NOMO-1 treated with DMSO at 0.1 percent for 48 hours (cell line): ENCODE measurements around the gene ALX3.
A peak's percentile ranks its signal among the peaks of the same experiment; 100 is the strongest.
"Not testable (repeated sequence)": the region's sequence is repeated elsewhere in the genome, so short reads cannot be mapped to it uniquely, and the experiment has no call there.

ENCODE experiments used
- DNase-seq: peaks from one replicate; lab custom pipeline; 2025; ENCODE audit not compliant: unreplicated experiment; lab: John Stamatoyannopoulos, UW

The ALX3 gene

DNA sequence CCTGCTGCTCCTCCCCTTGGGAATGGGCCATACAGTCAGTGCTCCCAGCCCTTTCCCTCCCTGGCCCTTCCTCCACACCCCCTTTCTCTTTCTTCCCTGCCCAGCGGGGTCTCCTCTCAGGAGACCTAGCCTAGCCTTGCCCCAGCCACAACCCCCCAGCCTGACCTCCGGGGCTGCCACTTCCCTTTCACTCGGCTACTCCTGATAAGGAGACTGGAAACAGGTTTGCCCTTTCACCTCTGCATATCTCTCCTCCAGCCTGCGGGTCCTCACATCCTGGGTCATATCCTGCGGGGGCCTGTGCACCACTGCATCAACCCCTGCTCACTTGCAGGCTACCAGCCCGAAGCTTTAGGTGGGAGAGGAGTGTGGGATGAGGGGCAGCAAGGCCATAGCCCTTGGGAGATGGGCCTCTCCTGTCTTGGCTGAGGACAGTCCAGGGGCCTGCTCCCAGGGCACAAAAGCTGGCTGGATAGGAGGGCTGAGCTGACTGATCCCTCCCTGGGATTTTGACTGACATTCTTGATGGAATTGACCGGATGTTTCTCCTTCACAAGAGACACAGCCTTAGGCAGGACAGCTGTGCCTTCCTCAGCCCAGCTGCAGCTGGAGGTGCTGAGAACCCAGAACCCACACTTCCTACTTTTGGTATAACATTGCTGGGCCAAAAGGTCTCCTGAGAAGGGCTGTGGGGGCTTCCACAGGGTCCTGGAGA, 19.2 kb upstream of the ALX3 start:
- no peak for DNase-seq

DNA sequence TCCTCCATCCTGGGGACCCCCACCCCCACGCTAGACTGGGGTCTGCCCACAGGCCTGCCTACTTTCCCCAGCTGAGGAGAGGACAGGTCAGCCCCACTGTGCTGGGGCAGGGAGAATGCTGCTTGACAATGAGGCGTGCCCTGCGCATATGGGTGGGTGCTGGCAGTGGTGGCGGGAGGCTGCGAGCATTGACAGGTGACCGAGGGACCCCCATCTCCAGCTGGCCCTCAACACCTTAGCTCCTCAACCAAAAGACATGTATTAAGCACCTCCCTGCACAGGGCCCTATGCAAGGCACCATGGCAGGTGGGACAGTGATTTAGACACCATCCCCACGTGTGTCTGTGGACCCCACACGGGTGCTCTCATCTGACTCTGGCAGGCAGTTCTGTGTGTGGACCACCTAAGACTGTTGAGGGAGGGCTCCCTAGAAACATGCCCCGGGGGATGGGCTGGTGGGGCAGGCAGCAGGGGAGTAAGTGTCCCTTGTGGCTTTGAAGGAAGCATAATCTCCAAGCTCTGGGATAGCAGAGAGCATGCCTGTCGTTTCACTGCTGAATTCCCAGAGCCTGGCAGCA, 18.4 kb upstream of the ALX3 start:
- no peak for DNase-seq

- DNase-seq = peak; percentile 44
These were observed 17.6 kb upstream of the ALX3 start for GRCh38 chr1:110087812-110088738.

DNA sequence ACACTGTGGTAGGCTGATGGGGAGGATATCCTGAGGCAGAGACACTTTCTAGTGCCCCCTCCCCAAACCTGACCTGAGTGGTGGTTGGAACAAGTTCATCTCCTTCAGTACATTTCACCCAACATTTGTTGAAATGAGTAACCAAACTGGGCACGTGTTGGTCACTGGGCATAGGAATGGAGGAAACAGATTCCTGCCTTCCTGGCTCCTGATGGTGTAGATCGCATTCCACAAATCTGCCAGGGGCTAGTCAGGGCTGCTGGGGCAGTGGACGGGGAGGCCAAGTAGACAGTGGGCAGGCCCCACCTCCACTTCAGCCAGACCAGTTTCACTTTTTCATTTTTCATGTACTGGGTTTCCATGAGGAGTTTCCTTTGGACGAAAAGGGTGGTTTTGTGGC, 16.5 kb upstream of the ALX3 start:
- DNase-seq = no peak

- no peak for DNase-seq
These were observed 15.2 kb upstream of the ALX3 start for GRCh38 chr1:110085671-110086070.

GRCh38 chr1:110084227-110085078, 14.0 kb upstream of the ALX3 start:
- peak; percentile 43 for DNase-seq

DNA sequence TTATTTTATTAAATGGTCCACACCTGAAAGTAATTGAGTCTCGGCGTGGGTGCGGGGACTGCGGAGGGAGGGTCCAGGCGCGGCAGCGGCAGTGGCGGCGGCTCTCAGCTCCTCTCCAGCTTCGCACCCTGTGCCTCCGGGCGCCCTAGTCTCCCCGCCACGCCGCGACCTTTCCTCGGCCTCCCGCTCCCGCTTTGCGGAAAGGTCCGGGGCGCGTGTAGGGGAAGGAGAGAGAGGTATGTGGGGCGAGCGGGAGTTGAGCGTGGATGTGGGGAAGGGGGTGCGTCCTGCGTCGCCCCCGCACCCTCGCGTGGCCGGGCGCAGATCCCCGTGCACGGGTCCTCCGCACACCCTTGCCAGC, 13.4 kb upstream of the ALX3 start:
- DNase-seq = no peak

DNA sequence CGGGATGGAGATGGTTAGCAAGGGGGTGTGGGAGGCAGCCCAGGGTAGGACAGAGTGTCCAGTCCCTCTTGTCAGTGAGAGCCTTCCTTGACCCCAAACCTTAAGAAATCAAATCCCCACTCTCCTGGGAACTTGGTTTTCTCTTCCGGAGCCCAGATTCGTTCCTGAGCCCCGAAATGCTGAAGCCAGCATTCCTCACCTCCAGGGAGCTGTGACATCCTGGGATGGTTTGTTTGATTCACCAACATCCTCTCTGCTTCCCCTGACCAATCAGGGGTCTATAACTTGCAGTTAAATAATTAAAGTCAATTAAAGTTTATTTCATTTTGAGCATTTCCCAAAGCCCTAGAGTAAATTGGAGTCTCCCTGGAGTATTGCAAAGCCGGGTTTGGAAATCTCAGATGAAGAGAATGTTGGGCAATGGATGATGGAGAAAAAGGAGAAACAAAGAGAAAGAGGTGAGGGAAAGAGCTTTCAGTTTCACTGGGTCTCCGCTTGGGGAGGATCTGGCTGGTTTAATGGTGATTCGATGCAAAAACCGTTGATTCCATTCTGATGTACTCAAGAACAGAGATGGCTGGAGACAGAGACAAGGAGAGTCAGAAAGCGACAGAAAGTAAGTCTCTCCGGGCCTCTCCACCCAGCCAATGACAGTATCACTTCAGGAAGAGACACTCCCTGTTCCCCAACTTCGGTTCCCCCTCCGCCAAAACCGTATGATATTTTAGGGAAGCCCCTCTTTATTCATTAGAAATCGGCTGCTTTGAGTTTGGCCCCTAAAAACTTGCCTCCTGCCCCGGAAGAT, 12.8 kb upstream of the ALX3 start:
- peak; percentile 23 for DNase-seq

- DNase-seq = no peak
These were observed 12.0 kb upstream of the ALX3 start for GRCh38 chr1:110082477-110082876.

GRCh38 chr1:110081061-110081460, 10.6 kb upstream of the ALX3 start:
- DNase-seq = no peak

DNA sequence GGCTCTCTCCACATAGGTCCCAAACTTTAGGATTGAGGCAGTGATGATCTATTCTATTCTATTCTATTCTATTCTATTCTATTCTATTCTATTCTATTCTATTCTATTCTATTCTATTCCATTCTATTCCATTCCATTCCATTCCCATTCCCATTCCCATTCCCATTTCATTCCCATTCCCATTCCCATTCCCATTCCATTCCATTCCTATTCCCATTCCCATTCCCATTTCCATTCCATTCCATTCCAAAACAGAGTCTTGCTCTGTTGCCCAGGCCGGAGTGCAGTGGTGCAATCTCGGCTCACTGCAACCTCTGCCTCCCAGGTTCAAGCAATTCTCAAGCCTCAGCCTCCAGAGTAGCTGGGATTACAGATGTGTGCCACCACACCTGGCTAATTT, 9.5 kb upstream of the ALX3 start:
- not testable (repeated sequence) for DNase-seq

DNA sequence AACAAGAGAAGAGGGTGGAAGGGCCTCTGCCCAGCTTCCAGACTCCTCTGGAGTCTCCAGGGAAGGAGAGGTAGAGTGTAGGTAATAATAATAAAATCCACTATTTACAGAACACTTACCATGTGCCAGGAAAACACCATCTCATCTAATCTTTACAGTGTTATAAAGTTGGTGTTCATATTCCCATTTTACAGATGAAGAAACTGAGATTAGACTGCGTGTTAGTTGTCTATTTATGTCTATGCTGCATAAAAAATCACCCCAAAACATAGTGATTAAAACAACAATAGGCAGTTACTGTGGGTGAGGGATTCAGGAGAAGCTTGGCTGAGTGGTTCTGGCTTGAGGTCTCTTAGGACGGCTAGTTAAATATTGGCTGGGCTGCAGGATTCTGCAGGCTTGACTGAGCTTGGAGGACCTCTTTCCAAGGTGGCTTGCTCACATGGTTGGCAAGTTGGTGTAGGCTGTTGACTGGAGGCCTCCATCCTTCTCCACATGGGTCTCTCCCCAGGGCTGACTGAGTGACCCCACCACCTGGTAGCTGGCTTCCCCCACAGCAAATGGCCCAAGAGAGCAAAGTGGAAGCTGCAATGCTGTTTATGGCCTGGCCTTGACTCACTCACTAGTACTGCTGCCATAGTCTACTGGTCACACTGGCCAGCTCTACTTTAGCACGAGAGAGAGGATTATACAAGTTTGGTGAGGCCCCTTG, 6.5 kb upstream of the ALX3 start:
- no peak for DNase-seq

- no peak for DNase-seq
These were observed 3.7 kb upstream of the ALX3 start for GRCh38 chr1:110074166-110074565.

- no peak for DNase-seq
These were observed 196 bp downstream of the ALX3 start for GRCh38 chr1:110070282-110070669.

DNA sequence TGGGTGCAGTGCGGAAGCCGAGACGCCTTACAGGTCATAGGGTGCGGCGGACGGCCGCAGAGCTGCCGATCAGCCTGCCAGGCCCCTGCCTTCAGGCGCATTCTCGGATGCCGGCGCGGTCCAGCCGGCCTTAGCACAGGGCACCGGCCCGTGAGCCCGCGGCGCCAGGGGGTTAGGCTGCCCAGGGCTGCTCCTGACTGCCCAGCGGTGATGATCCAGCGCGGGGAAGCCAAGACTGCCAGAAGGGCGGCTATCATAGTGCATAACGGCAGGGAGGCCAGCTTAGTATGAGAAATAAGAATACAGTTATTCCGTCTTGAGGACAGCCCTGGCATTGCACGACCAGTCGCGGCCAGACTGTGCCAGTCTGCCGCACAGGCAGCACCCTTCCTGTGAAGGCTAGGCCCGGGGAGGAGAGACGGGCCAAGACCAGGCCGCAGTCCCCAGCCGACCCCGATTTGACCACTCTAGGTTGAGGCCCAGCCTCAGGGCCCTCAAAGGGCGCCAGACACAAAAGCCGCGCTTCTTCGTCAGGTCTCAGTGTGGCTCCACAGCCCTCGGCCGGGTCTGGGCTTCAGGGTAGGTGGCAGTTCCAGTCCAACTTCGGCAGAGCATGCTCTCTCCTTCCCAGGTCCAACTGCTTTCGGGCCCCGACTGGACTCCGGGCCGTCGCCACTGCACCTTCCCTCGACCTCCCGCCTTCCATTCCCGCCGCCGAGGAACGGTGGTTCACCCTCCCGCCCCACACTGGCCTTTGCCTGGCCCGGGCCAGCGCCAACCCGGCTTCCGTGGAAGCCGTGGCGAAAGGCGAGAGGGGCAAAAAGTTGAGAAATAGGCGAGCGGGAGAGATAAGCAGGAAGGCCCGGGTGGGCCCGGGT, 829 bp downstream of the ALX3 start:
- no peak for DNase-seq

GRCh38 chr1:110068646-110069403, 1.6 kb downstream of the ALX3 start:
- peak; percentile 53 for DNase-seq

DNA sequence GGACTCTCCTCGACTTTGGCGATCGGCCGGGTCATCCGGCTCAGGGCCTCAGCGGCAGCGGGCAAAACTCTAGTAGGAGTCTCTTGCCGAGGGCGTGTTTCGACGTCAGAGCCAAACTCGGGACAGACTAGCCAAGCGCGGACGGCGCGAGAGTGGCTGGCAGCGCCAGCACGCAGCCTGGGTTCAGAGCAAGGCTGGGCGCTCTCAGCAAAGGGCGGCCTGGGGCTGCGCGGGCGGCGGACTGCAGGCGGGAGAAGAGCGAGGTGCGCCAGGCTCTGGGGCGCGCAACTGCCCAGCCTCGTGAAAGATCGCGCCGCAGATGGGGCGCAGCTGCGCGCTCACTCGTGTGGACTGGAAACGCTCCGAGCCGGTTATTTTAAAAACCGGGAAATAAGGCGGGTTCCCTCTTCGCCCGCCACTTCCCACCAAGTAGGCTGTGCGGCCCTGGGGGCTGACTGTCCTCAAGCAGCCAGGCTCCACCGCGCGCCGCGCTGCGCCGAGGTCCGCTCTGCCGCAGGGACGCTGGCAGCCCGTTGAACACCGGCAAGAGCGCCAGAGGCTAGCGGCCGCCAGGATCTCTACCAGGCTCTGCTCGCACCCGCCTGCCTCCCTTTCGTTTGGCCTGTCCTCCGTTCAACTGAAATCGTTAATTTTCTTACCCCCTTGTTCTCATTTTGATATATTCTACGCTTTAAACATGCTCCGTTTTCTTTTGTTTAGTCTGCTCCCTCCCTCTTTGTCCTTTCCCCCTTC, 2.4 kb downstream of the ALX3 start:
- DNase-seq = no peak
